HepG2 (cell line): ENCODE measurements around the gene METTL25. TPM values are rescaled to one million over a fixed set of nuclear protein-coding genes. Genes with fewer than 3 reads are reported as not detected.
A peak's percentile ranks its signal among the peaks of the same experiment; 100 is the strongest.

Experiments
- AHR ChIP-seq: IDR thresholded peaks from 2 replicates; pipeline ENCODE4 v1.6.1; 2018; ENCODE audit warnings: missing genetic modification reagents, missing compliant biosample characterization
- ARNT2 ChIP-seq: sonication (generic); formaldehyde crosslinking; IDR thresholded peaks from 2 replicates; pipeline ENCODE4 v1.8.0; 2022; ENCODE audit warnings: mild to moderate bottlenecking, low read depth, missing genetic modification reagents, moderate library complexity
- ATF7 ChIP-seq, 2 experiments: fragments of 450-650 bp in 1 of 2; sonication (generic) in 1 of 2; formaldehyde crosslinking in 1 of 2; IDR thresholded peaks; 2 replicates each; pipeline versions ENCODE4 v1.4.0 to v1.6.1; 2016 to 2020; ENCODE audit warnings: antibody characterized with exemption in 1 of 2, mild to moderate bottlenecking in 1 of 2, missing genetic modification reagents in 1 of 2
- CAMTA2 ChIP-seq: sonication (generic); formaldehyde crosslinking; IDR thresholded peaks from 2 replicates; pipeline ENCODE4 v1.4.0; 2020; ENCODE audit warnings: mild to moderate bottlenecking, missing genetic modification reagents, borderline replicate concordance
- FOXJ3 ChIP-seq: sonication (generic); formaldehyde crosslinking; IDR thresholded peaks from 2 replicates; pipeline ENCODE4 v1.4.0; 2020; ENCODE audit warnings: missing genetic modification reagents, mild to moderate bottlenecking, borderline replicate concordance
- MTA1 ChIP-seq: sonication (generic); formaldehyde crosslinking; IDR thresholded peaks from 2 replicates; pipeline ENCODE4 v1.4.0; 2020; ENCODE audit warnings: missing genetic modification reagents, mild to moderate bottlenecking, borderline replicate concordance
- PHF5A ChIP-seq: IDR thresholded peaks from one replicate; pipeline ENCODE4 v1.6.1; 2018; ENCODE audit warnings: low read depth, missing genetic modification reagents; ENCODE audit not compliant: unreplicated experiment
- TAF1 ChIP-seq: sonication (generic); formaldehyde crosslinking; IDR thresholded peaks from 2 replicates; pipeline ENCODE4 v1.4.0; 2020; ENCODE audit warnings: missing genetic modification reagents
- TBL1XR1 ChIP-seq: fragments of 150-350 bp; IDR thresholded peaks from 2 replicates; pipeline ENCODE4 v1.6.1; 2014; ENCODE audit warnings: borderline replicate concordance, low read length; ENCODE audit not compliant: partially characterized antibody
- ZBTB21 ChIP-seq: sonication (generic); formaldehyde crosslinking; IDR thresholded peaks from 2 replicates; pipeline ENCODE4 v1.4.0; 2020; ENCODE audit warnings: missing genetic modification reagents
- ZNF256 ChIP-seq: sonication (generic); formaldehyde crosslinking; conservative IDR thresholded peaks from 2 replicates; pipeline ENCODE4 v1.4.0; 2020; ENCODE audit warnings: missing genetic modification reagents
- ZNF451 ChIP-seq: sonication (generic); formaldehyde crosslinking; IDR thresholded peaks from 2 replicates; pipeline ENCODE4 v1.5.0; 2020; ENCODE audit warnings: mild to moderate bottlenecking, missing genetic modification reagents
- ZNF496 ChIP-seq: sonication (generic); formaldehyde crosslinking; IDR thresholded peaks from 2 replicates; pipeline ENCODE4 v1.8.1; 2023; ENCODE audit warnings: mild to moderate bottlenecking, moderate library complexity, missing genetic modification reagents; ENCODE audit not compliant: insufficient replicate concordance
- ZNF607 ChIP-seq: sonication (generic); formaldehyde crosslinking; IDR thresholded peaks from 2 replicates; pipeline ENCODE4 v1.5.1; 2020; ENCODE audit warnings: missing genetic modification reagents, mild to moderate bottlenecking, borderline replicate concordance
- ZNF644 ChIP-seq: IDR thresholded peaks from 2 replicates; pipeline ENCODE4 v1.6.1; 2016; ENCODE audit warnings: low read depth
- ZSCAN20 ChIP-seq: sonication (generic); formaldehyde crosslinking; IDR thresholded peaks from 2 replicates; pipeline ENCODE4 v1.4.0; 2020; ENCODE audit warnings: missing genetic modification reagents, mild to moderate bottlenecking, borderline replicate concordance
- polyA plus RNA-seq, 8 experiments: library from polyadenylated mRNA; depleted of rRNA in 3 of 8; stranded (reverse) in 7 of 8; unstranded in 1 of 8; fragments of >200 nt; fragmentation: Illumina TruSeq in 4 of 8; extraction: Trizol in 4 of 8; gene quantifications; 2 replicates each; pipeline versions ENCODE4 v1.2.1 to v1.2.3, GENCODE V29; 2011 to 2016; ENCODE audit warnings: low read depth in 4 of 8, missing spikeins in 1 of 8, mixed read lengths in 1 of 8; ENCODE audit not compliant: insufficient read depth in 1 of 8
- total RNA-seq, 5 experiments: library from RNA; depleted of rRNA; stranded (reverse); fragments of >200 nt; fragmentation: Illumina TruSeq; extraction: Trizol; gene quantifications; 2 replicates each; pipeline ENCODE4 v1.2.3, GENCODE V29; 2016; ENCODE audit warnings: low read depth in 1 of 5
- TF ChIP-seq, protein P1 (sequence below): sonication (generic); formaldehyde crosslinking; conservative IDR thresholded peaks from 2 replicates; pipeline ENCODE4 v1.4.0; 2020; ENCODE audit warnings: missing genetic modification reagents
- TF ChIP-seq, protein P2 (sequence below): sonication (generic); formaldehyde crosslinking; IDR thresholded peaks from 2 replicates; pipeline ENCODE4 v1.4.0; 2020; ENCODE audit warnings: missing genetic modification reagents
- TF ChIP-seq, protein P3 (sequence below): IDR thresholded peaks from 2 replicates; pipeline ENCODE4 v1.4.0; 2020; ENCODE audit warnings: mild to moderate bottlenecking, missing genetic modification reagents

METTL25 gene
- total and polyA plus RNA-seq, 2 of the 13 experiments (the other 11 are each of a cell fraction or from before 2014, with no cell fraction given): 2.2 to 7.8 TPM

DNA sequence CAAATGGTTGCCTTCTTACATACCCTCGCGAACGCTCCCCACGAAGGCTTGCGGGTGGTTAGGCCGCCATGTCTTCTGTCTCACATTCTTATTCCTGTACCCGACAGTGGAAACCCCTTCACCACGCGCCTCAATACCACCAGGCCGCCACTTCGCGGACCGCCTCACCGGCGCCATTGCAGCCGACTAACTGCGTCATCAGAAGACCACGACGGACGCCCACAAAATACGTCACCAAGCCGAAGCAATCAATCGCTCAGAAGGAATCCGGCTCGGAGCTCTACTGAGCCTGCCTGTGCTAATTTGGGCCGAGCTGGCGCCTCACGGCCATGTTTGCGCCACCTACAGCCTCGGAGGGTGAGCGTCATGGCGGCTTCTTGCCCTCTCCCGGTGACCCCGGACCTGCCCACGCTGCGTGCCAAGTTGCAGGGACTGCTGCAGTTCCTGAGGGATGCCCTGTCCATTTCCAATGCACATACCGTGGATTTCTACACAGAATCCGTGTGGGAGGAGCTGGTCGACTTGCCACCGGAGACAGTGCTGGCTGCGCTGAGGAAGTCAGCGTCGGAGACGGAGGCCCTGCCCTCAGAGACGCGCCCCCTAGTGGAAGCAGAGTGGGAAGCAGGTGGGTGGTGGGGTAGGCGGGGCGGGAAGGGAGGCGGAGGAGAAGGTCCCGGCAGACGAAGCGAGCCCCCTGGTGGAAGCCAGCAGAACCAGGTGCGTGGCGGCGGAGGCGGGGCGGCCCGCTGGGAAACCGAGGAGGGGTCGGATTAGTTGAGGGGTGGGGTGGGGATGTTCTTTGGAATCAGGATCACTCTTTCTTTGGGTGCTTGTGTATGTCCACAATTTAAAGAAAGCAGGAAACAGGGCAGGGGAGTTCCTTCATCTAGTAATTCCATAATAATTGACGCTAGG is at the start of gene METTL25, which contains the start of gene CCDC59 (continued):
- TF ChIP-seq PHF5A (CRISPR knock-in tag) (peak; percentile 66), ZSCAN20 (CRISPR knock-in tag) (peak; percentile 68; the same call in 1 of the 2 replicates), CAMTA2 (no peak), FOXJ3 (peak; percentile 88; the same call in 1 of the 2 replicates), TAF1 (peak; percentile 96), AHR (peak; percentile 92), ZNF496 (CRISPR knock-in tag) (no peak), ZNF644 (CRISPR knock-in tag) (no peak; the same call in 1 of the 2 replicates), TBL1XR1 (peak; percentile 67), ZNF256 (CRISPR knock-in tag) (peak; percentile 70; the same call in 1 of the 2 replicates), ATF7 (IDR thresholded peaks at IDR 0.05) (0 out of 2 replicates have a peak, but pooled peaks have one; percentile 51), ATF7 (CRISPR knock-in tag; IDR thresholded peaks at IDR 0.05) (peak; percentile 66), MTA1 (peak; percentile 89; the same call in 1 of the 2 replicates), ARNT2 (CRISPR knock-in tag) (peak; percentile 90), ZNF607 (CRISPR knock-in tag) (peak; percentile 82; the same call in 1 of the 2 replicates), ZNF451 (CRISPR knock-in tag) (peak; percentile 67; the same call in 1 of the 2 replicates), ZBTB21 (CRISPR knock-in tag) (peak; percentile 86)
- TF ChIP-seq, protein P1, sequence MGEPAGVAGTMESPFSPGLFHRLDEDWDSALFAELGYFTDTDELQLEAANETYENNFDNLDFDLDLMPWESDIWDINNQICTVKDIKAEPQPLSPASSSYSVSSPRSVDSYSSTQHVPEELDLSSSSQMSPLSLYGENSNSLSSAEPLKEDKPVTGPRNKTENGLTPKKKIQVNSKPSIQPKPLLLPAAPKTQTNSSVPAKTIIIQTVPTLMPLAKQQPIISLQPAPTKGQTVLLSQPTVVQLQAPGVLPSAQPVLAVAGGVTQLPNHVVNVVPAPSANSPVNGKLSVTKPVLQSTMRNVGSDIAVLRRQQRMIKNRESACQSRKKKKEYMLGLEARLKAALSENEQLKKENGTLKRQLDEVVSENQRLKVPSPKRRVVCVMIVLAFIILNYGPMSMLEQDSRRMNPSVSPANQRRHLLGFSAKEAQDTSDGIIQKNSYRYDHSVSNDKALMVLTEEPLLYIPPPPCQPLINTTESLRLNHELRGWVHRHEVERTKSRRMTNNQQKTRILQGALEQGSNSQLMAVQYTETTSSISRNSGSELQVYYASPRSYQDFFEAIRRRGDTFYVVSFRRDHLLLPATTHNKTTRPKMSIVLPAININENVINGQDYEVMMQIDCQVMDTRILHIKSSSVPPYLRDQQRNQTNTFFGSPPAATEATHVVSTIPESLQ (CRISPR knock-in tag): no peak
- TF ChIP-seq, protein P2, sequence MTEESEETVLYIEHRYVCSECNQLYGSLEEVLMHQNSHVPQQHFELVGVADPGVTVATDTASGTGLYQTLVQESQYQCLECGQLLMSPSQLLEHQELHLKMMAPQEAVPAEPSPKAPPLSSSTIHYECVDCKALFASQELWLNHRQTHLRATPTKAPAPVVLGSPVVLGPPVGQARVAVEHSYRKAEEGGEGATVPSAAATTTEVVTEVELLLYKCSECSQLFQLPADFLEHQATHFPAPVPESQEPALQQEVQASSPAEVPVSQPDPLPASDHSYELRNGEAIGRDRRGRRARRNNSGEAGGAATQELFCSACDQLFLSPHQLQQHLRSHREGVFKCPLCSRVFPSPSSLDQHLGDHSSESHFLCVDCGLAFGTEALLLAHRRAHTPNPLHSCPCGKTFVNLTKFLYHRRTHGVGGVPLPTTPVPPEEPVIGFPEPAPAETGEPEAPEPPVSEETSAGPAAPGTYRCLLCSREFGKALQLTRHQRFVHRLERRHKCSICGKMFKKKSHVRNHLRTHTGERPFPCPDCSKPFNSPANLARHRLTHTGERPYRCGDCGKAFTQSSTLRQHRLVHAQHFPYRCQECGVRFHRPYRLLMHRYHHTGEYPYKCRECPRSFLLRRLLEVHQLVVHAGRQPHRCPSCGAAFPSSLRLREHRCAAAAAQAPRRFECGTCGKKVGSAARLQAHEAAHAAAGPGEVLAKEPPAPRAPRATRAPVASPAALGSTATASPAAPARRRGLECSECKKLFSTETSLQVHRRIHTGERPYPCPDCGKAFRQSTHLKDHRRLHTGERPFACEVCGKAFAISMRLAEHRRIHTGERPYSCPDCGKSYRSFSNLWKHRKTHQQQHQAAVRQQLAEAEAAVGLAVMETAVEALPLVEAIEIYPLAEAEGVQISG (CRISPR knock-in tag): peak; percentile 99
- TF ChIP-seq, protein P3, sequence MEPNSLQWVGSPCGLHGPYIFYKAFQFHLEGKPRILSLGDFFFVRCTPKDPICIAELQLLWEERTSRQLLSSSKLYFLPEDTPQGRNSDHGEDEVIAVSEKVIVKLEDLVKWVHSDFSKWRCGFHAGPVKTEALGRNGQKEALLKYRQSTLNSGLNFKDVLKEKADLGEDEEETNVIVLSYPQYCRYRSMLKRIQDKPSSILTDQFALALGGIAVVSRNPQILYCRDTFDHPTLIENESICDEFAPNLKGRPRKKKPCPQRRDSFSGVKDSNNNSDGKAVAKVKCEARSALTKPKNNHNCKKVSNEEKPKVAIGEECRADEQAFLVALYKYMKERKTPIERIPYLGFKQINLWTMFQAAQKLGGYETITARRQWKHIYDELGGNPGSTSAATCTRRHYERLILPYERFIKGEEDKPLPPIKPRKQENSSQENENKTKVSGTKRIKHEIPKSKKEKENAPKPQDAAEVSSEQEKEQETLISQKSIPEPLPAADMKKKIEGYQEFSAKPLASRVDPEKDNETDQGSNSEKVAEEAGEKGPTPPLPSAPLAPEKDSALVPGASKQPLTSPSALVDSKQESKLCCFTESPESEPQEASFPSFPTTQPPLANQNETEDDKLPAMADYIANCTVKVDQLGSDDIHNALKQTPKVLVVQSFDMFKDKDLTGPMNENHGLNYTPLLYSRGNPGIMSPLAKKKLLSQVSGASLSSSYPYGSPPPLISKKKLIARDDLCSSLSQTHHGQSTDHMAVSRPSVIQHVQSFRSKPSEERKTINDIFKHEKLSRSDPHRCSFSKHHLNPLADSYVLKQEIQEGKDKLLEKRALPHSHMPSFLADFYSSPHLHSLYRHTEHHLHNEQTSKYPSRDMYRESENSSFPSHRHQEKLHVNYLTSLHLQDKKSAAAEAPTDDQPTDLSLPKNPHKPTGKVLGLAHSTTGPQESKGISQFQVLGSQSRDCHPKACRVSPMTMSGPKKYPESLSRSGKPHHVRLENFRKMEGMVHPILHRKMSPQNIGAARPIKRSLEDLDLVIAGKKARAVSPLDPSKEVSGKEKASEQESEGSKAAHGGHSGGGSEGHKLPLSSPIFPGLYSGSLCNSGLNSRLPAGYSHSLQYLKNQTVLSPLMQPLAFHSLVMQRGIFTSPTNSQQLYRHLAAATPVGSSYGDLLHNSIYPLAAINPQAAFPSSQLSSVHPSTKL (CRISPR knock-in tag): peak; percentile 76
